Left cardiac atrium (tissue), 4 donors: Measurements from ENCODE around the gene SNAP25. TPM values are rescaled to one million over a fixed set of nuclear protein-coding genes. Genes with fewer than 3 reads are reported as not detected.

Experiments used
- ATAC-seq, 2 donors: fragments of 200-7000 bp; cut with Tn5 transposase; one replicate each; pipeline ENCODE4 v1.9.1; 2020; ENCODE audit warnings: mild to moderate bottlenecking in 2 of 2, moderate library complexity in 2 of 2
- DNase-seq: peaks from one replicate; pipeline ENCODE4 v3.0.0-alpha.2; 2020
- intact Hi-C, 2 donors: fragments of 100-400 bp; cut with DNase I; formaldehyde crosslinking; loops; one replicate each; pipeline versions ENCODE4 v1.14.1 to v1.15.1; 2022 to 2023
- total RNA-seq, 2 donors: library from RNA; stranded (reverse); fragmentation: NEBNext Ultra II Directional; extraction: Animal tissue kit (Norgen Biotek cat#: 25700); gene quantifications; one replicate each; pipeline ENCODE4 v1.2.1, GENCODE V29; 2021
- donor health status: DM: no; HTN: yes; CAD: no.
- donor health status: DM: no; HTN: yes; CAD: no; lungs with severe emphysema.
- donor health status: DM: yes; HTN: yes; CAD: no.
- donor health status: Dilated cardiomyopathy.

SNAP25 gene
- total RNA-seq, 2 donors from 2014 or later, result 0.97 to 2.8 TPM

- ATAC-seq (no peak), DNase-seq (no peak)
- intact Hi-C loops, result no loop called here
Measured at GRCh38 chr20:10201321-10201870, 17.2 kb upstream of the SNAP25 start.

- DNase-seq, result no peak
- ATAC-seq, result no peak
- intact Hi-C loops, result no loop called here
Measured at GRCh38 chr20:10209091-10209490, 9.5 kb upstream of the SNAP25 start.

- no peak for ATAC-seq
- DNase-seq, result no peak
- intact Hi-C loops, result no loop called here
Measured at GRCh38 chr20:10213526-10213925, 5.1 kb upstream of the SNAP25 start.

DNA sequence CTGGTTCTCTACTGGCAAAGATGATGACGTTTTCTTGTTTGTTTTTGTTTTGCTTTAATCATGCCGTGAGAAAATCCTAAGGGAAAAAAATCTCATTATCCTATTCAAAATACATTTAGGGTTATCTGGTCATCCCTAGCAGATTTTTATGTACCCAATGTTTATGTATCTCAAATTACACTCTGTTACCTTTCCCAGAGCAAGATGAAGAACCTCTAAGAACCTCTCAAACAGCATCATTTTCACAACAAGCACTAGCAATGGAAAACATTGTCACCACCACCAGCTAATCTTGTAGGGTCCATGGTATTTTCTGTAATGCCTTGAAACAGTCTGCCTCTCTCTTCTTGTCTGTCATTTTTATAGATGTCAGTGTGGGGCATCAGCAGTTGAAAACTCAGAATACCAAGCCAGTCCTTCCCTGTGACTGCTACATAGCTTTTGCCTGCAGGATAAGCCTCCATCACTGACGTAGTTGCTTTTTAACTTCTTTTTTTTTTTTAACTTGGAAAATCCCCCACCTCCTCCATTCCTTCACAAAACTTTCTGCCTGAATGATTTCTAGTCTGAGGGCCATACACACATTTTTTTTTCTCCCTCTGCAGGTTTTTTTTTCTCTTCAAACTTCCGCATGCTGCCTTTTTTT lies 2.4 kb upstream of the SNAP25 start:
- intact Hi-C loops, result loop anchor here in 1 of 2 donors (5.0 kb wide), 2 partner anchors 124 to 211 kb away; no protein-coding TSS in a partner anchor
- DNase-seq (no peak), ATAC-seq (no peak)

- intact Hi-C loops, result loop anchor here in 1 of 2 donors (5.0 kb wide), 2 partner anchors 126 to 209 kb away; no protein-coding TSS in a partner anchor
- DNase-seq (peak; percentile 65), ATAC-seq (peak; percentile 62 to 71)
Measured at GRCh38 chr20:10217721-10218410, 764 bp upstream of the SNAP25 start.

- intact Hi-C loops, result loop anchor here in 1 of 2 donors (5.0 kb wide), 2 partner anchors 127 to 208 kb away; no protein-coding TSS in a partner anchor
Measured at GRCh38 chr20:10219452-10219791, 792 bp downstream of the SNAP25 start.

DNA sequence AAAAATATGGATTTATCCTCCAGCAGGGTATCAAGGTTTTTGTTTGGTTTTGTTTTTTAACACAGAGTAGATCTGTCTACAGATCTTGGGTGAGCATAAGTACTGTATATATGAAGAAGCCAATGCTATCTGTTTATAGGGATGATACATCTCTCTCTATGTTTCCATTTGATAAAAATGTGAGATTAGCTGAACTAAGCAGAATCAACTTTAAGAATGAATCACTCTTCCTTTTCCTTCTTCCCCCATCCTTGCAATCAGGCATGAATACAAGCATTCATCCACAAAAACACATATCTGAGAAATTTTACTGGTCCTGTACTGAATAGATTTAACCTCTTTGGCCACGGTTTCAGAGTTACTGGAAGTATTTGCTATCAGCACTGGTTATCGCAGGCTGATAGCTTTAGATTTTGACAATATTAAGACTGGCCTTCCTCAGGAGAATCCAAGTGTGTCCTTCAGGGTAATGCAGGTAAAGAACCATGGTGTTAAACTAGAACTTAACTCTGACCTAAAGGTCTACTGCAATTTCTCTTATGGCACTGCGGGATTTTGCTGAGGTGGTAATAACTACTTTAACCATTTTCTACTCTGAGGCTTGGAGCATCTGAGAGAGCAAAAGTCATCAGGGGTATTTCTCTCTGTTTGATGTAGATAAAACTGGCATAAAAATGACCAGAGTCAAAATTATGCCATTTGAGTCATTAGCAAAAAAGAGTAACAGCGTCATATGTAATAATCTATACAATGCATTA lies 1.5 kb downstream of the SNAP25 start:
- intact Hi-C loops, result loop anchor here in 1 of 2 donors (5.0 kb wide), 2 partner anchors 128 to 207 kb away; no protein-coding TSS in a partner anchor
- DNase-seq, result no peak
- no peak for ATAC-seq

More at GRCh38 chr20:10219452-10219791, 792 bp downstream of the SNAP25 start:
- DNase-seq (peak; percentile 81), ATAC-seq (peak; percentile 82 to 85)

DNA sequence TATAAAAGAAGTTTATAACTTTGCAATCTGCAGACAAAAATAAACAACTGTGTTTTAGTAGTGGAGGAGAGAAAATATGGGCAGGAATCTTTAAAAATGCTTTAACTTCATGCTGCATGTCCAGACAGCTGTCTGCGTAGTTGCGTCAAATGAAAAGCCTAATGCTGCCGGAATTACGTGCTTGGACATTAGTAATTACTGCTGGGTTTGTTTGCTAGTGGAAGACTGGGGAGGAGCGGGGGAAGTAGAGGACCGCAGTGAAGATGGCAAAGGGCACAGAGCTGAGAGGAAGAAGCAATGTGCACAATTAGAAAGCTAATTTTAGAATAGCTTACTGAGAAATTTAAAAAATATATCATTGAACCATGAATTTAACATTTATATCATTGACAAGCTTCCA lies 2.4 kb downstream of the SNAP25 start:
- no peak for ATAC-seq
- intact Hi-C loops, result no loop called here
- DNase-seq, result no peak

DNA sequence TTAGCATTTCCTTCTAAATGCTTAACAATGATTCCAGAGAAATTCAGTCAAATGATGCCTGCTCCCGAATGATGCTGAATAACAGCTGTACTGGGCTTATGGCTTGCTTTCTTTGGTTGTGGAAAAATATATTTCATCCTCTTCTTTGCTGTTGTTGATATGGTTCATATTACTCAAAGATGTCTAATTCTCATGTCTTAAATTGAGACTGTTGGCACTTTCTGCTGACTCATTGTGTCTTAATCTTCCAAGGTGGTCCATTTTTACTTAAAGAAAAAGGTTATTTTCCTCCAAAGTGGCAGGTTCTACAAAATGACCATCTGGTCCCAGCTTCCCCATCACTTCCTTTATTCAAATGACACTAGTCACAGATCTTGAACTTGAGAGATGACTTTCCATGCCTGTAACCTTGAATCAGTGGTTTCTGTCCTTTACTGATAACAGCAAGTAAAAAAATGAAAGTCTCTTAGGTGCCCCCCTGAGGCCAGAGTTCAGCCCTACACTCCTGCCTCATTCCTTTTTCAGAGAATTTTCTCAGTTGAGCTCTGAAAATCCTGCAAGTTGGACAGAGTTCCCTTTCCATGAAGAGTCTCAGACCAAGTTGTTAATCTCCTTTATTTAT lies 6.9 kb downstream of the SNAP25 start:
- DNase-seq (no peak), ATAC-seq (no peak)
- intact Hi-C loops, result no loop called here

- intact Hi-C loops, result no loop called here
- no peak for DNase-seq
Measured at GRCh38 chr20:10228330-10228729, 9.7 kb downstream of the SNAP25 start.

DNA sequence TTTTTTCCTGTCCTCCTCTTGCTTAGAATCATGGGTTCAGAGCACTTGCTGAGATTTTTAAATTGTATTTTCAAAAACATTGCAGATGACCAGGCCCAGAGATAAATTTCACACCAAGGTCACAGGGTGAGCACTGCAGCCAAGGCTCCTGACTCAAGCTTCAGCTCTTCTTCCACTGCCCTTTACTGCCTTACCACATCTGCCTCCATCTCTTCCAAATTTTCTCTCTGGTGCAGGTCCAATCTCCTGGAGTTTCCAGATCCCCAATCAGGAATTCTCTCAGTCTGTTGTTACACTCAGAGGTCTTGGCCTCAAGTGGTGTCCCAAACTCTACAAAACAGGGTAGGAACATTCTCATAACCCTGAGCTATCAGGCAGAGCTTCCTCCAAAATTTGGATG lies 12.7 kb downstream of the SNAP25 start:
- no peak for DNase-seq
- intact Hi-C loops, result no loop called here

More at GRCh38 chr20:10228330-10228729, 9.7 kb downstream of the SNAP25 start:
- no peak for ATAC-seq

GRCh38 chr20:10236540-10237533 lies 18.2 kb downstream of the SNAP25 start:
- intact Hi-C loops, result no loop called here
- ATAC-seq, result no peak

More for the DNA sequence above, 12.7 kb downstream of the SNAP25 start:
- ATAC-seq, result no peak

DNA sequence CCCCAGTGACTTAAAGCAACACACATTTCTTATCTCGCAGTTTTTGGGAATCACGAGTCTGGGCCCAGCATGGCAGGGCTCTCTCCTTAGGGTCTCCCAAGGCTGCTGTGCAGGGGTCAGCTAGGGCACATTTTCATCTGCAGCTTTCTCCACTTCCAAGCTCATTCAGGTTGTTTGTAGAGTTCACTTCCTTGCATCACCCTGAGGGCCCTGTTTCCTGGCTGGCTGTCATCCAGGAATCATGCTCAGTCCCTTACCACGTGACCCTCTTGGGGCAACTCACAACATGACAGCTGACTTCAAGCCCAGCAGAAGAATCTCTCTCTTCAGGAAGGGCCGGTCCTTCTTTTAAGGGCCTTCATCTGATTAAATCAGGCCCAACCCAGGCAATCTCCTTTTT lies 21.3 kb downstream of the SNAP25 start:
- peak in 1 of 2 donors; percentile 38 for ATAC-seq
- DNase-seq, result no peak
- intact Hi-C loops, result no loop called here

More at GRCh38 chr20:10236540-10237533, 18.2 kb downstream of the SNAP25 start:
- DNase-seq, result no peak

DNA sequence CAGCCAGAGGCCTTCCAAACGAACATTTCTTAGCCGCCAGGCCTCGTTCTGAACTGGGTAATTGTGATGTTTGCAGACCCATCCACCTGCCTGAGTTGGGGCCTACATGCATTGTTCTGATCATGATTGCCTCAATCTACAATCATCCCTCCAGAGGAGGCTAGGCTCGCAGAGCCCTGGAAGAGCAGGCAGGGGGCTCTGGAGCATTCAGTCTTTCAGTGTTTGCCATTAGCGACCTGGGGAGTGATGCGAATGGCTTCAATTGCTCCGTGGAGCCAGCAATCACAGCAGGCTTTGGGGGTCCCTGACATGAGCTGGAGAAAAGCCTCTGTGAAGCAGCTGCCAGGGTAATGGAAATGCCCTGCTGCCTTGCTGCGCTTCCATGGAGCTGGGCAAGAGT lies 22.0 kb downstream of the SNAP25 start:
- intact Hi-C loops, result no loop called here
- DNase-seq, result no peak
- no peak for ATAC-seq

DNA sequence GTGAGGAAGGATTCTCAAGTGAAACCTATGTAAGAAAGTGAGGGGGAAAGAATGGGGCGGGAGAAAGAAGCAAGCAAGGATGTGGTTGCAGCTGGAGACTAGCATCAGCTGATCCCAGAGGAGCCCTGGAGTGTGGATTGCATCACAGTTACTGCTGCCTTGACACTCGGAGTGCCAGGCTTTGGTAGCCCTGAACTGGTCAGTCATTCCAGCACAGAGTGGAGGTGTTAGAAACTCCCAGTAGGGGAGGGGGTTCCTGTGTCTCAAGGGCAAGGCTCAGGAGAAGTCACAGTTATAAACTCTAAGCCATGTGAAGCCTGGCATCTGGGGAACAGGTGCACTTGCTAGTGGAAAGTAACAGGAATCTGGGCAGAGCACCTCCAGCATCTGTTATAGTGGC lies 23.5 kb downstream of the SNAP25 start:
- no peak for ATAC-seq
- intact Hi-C loops, result no loop called here

DNA sequence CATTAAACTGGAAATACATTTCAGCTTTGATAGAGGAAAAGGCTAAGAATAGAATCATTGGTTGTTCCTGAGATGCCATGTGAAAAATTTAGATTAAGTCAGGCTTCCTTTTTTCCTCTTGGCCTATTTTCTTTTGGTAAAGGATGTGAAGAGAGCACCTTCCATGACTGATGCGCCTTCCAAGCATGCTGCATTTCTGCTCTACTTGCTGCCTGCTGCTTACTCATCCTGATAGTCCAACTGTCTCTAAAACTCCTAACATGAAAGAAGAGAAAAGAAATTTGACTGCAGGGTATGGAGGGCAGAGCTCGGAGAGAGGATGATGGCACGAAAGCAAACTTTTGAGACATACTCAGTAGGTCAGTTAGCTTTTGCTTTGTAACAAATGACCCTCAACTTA lies 28.8 kb downstream of the SNAP25 start:
- DNase-seq (no peak), ATAC-seq (no peak)
- intact Hi-C loops, result no loop called here

More for the DNA sequence above, 23.5 kb downstream of the SNAP25 start:
- no peak for DNase-seq

GRCh38 chr20:10249048-10249770 lies 30.6 kb downstream of the SNAP25 start:
- ATAC-seq (no peak), DNase-seq (no peak)
- intact Hi-C loops, result no loop called here
